ENCODE data around the gene CRY2. TPM values are rescaled to one million over a fixed set of nuclear protein-coding genes. Genes with fewer than 3 reads are reported as not detected.

CRY2 gene
- total and polyA plus RNA-seq, 10 donors, result 5.6 to 39.2 (median 32.6) TPM

GRCh38 chr11:45910623-45911022 is 63.3 kb downstream of the CRY2 start:
- Histone ChIP-seq H3K4me1 (peaks cover 0 to 42% (median 13%) of the 10 kb centered on the region in 6 donors), H3K9me3 (no peaks in the 10 kb centered on the region), H3K27ac (no peak overlapping the region), H3K36me3 (peaks cover 2 to 70% (median 66%) of the 10 kb centered on the region in 6 donors), H3K4me3 (no peak overlapping the region), H3K27me3 (replicated peaks in 1 of 7) (no peaks in the 10 kb centered on the region)
- DNase-seq, result no peak
- intact Hi-C loops (cut with DNase I; ENCODE audit: low total_unique reads), result no loop called here
- 89 to 93% (median 91%) methylated on average over 9 of the region's 9 CpGs for WGBS, 5 donors
- TF ChIP-seq, protein P1, sequence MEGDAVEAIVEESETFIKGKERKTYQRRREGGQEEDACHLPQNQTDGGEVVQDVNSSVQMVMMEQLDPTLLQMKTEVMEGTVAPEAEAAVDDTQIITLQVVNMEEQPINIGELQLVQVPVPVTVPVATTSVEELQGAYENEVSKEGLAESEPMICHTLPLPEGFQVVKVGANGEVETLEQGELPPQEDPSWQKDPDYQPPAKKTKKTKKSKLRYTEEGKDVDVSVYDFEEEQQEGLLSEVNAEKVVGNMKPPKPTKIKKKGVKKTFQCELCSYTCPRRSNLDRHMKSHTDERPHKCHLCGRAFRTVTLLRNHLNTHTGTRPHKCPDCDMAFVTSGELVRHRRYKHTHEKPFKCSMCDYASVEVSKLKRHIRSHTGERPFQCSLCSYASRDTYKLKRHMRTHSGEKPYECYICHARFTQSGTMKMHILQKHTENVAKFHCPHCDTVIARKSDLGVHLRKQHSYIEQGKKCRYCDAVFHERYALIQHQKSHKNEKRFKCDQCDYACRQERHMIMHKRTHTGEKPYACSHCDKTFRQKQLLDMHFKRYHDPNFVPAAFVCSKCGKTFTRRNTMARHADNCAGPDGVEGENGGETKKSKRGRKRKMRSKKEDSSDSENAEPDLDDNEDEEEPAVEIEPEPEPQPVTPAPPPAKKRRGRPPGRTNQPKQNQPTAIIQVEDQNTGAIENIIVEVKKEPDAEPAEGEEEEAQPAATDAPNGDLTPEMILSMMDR (IDR thresholded peaks at IDR 0.05 in 8 of 11, conservative IDR thresholded peaks at IDR 0.05 in 3 of 11), result no peak
- no peak for TF ChIP-seq POLR2AphosphoS5 (IDR thresholded peaks at IDR 0.05)
- no peak for TF ChIP-seq POLR2A (IDR thresholded peaks at IDR 0.05)

DNA sequence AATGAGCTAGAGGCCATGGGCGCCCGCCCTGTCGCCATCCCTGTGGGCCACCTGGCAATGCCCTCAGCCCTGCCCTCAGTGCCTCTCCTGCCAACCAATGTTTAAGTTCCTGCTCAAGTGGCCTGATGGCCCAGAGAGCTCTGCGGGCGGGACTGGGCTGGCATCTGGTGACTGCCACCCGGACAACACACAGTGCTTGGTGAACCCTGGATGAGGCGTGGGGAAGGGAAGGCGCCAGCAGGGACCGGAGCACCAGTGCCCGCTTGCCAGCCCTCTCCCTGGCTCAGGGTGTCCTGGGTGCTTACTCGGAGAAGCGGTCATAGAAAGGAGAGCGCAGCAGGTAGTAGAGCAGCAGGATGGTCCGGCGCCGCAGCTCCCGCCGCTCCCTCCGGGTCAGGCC is 66.2 kb downstream of the CRY2 start:
- no peak for DNase-seq
- no peak overlapping the region for H3K27ac ChIP-seq
- peaks cover 2 to 78% (median 67%) of the 10 kb centered on the region in 6 donors for H3K36me3 ChIP-seq
- H3K27me3 ChIP-seq (replicated peaks in 1 of 7), result no peaks in the 10 kb centered on the region
- no peaks in the 10 kb centered on the region for H3K9me3 ChIP-seq
- H3K4me1 ChIP-seq, result peaks cover 10 to 41% (median 17%) of the 10 kb centered on the region in 6 donors
- TF ChIP-seq, protein P1 (IDR thresholded peaks at IDR 0.05 in 8 of 11, conservative IDR thresholded peaks at IDR 0.05 in 3 of 11), result no peak
- TF ChIP-seq POLR2AphosphoS5 (IDR thresholded peaks at IDR 0.05) (no peak), POLR2A (IDR thresholded peaks at IDR 0.05) (no peak)
- no peak overlapping the region for H3K4me3 ChIP-seq
- intact Hi-C loops (cut with DNase I; ENCODE audit: low total_unique reads), result no loop called here
- WGBS, 5 donors, result 89 to 97% (median 96%) methylated on average over 12 to 19 of the region's 19 CpGs

DNA sequence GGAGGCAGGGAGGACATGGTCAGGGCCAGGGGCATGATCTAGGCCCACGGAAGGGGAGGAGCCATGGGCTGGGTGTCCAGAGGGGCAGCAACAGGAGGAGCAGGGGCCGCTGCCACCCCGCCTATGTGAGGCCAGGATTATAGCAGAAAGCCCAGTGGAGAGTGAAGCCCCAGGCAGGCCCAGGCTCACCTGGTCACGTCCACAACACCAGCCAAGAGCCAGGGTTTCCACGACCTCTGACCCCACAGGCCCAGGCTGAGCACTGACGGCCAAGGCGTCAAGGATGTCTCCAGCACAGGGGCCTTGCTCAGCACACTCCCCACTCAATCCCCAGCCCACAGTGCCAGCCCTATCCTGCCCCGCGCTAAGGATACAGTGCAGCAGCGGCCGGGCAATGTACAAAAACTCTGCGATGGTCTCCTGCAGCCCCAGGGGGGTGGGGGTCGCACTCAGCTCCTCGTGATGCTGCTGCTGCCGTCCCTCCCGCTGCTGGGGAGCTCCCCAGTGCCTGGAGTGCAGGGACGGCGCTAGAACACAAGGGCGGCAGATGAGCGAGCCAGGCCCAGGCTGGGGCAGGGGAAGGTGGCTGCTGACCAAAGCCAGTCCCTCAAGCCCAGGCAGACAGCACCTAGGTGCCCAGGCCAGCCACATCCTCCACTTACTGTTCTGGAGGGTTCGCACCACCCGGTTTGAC is 66.8 kb downstream of the CRY2 start:
- DNase-seq, result no peak
- peaks cover 13 to 47% (median 22%) of the 10 kb centered on the region in 6 donors for H3K4me1 ChIP-seq
- H3K9me3 ChIP-seq, result no peaks in the 10 kb centered on the region
- no peaks in the 10 kb centered on the region for H3K27me3 ChIP-seq (replicated peaks in 1 of 7)
- peaks cover 2 to 73% (median 66%) of the 10 kb centered on the region in 6 donors for H3K36me3 ChIP-seq
- H3K4me3 ChIP-seq, result no peak overlapping the region
- whole genome bisulfite sequencing, 5 donors, result 86 to 93% (median 89%) methylated on average over 16 to 22 of the region's 22 CpGs
- H3K27ac ChIP-seq, result no peak overlapping the region
- intact Hi-C loops (cut with DNase I; ENCODE audit: low total_unique reads), result no loop called here
- TF ChIP-seq POLR2A (IDR thresholded peaks at IDR 0.05), result no peak

DNA sequence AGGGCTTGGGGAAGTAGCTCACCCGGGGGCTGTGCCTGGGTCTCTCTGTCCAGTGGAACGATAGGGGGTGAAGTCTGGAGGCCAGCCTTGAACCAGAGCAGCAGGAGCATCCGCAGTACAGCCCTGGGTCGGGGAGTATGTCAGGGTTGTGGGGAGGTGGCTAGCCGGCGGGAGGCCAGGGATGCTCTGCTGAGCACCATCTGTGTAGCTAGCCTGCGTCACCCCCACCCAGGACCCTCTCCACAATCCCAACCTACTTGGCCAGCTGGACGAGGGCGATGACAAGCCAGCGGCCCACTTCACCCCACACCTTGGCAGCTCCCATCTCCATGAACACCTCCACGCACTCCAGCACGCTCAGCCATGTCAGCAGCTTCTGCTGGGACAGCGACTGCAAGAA is 68.2 kb downstream of the CRY2 start:
- Histone ChIP-seq H3K36me3 (peaks cover 2 to 59% (median 53%) of the 10 kb centered on the region in 6 donors), H3K27ac (no peak overlapping the region), H3K9me3 (no peaks in the 10 kb centered on the region), H3K27me3 (replicated peaks in 1 of 7) (no peaks in the 10 kb centered on the region), H3K4me1 (peaks cover 17 to 61% (median 31%) of the 10 kb centered on the region in 6 donors), H3K4me3 (no peak overlapping the region)
- TF ChIP-seq POLR2A (IDR thresholded peaks at IDR 0.05), result no peak
- TF ChIP-seq, protein P1 (IDR thresholded peaks at IDR 0.05 in 8 of 11, conservative IDR thresholded peaks at IDR 0.05 in 3 of 11), result no peak
- no peak for TF ChIP-seq POLR2AphosphoS5 (IDR thresholded peaks at IDR 0.05)
- WGBS, 5 donors, result 82 to 88% (median 87%) methylated on average over 8 to 13 of the region's 13 CpGs
- intact Hi-C loops (cut with DNase I; ENCODE audit: low total_unique reads), result loop anchor here (5.0 kb wide), 1 partner anchor 73 kb away; no protein-coding TSS in a partner anchor
- no peak for DNase-seq

All from spleen (tissue), 11 donors.